HepG2 (cell line): ENCODE measurements around the gene LEFTY2. TPM values are rescaled to one million over a fixed set of nuclear protein-coding genes. Genes with fewer than 3 reads are reported as not detected.
A peak's percentile ranks its signal among the peaks of the same experiment; 100 is the strongest.

Experiments
- KDM2A ChIP-seq: sonication (generic); formaldehyde crosslinking; IDR thresholded peaks from 2 replicates; pipeline ENCODE4 v1.4.0; 2020; ENCODE audit warnings: low read depth, missing genetic modification reagents, borderline replicate concordance
- POGK ChIP-seq: sonication (generic); formaldehyde crosslinking; conservative IDR thresholded peaks from 2 replicates; pipeline ENCODE4 v1.8.0; 2022; ENCODE audit warnings: mild to moderate bottlenecking, moderate library complexity, missing genetic modification reagents
- SRF ChIP-seq: IDR thresholded peaks from 2 replicates; pipeline ENCODE4 v1.6.1; 2011; ENCODE audit warnings: mild to moderate bottlenecking, low read depth, low read length, moderate library complexity
- ZMYM3 ChIP-seq: sonication (generic); formaldehyde crosslinking; IDR thresholded peaks from 2 replicates; pipeline ENCODE4 v1.5.1; 2020; ENCODE audit warnings: mild to moderate bottlenecking, missing genetic modification reagents
- ZNF205 ChIP-seq: IDR thresholded peaks from 2 replicates; pipeline ENCODE4 v1.6.1; 2018; ENCODE audit warnings: missing biosample characterization, missing genetic modification reagents
- ZNF335 ChIP-seq: sonication (generic); formaldehyde crosslinking; IDR thresholded peaks from 2 replicates; pipeline ENCODE4 v1.4.0; 2020; ENCODE audit warnings: missing genetic modification reagents
- polyA plus RNA-seq, 8 experiments: library from polyadenylated mRNA; depleted of rRNA in 3 of 8; stranded (reverse) in 7 of 8; unstranded in 1 of 8; fragments of >200 nt; fragmentation: Illumina TruSeq in 4 of 8; extraction: Trizol in 4 of 8; gene quantifications; 2 replicates each; pipeline versions ENCODE4 v1.2.1 to v1.2.3, GENCODE V29; 2011 to 2016; ENCODE audit warnings: low read depth in 4 of 8, missing spikeins in 1 of 8, mixed read lengths in 1 of 8; ENCODE audit not compliant: insufficient read depth in 1 of 8
- total RNA-seq, 5 experiments: library from RNA; depleted of rRNA; stranded (reverse); fragments of >200 nt; fragmentation: Illumina TruSeq; extraction: Trizol; gene quantifications; 2 replicates each; pipeline ENCODE4 v1.2.3, GENCODE V29; 2016; ENCODE audit warnings: low read depth in 1 of 5
- TF ChIP-seq, protein P1 (sequence below): IDR thresholded peaks from 2 replicates; pipeline ENCODE4 v1.6.1; 2012; ENCODE audit warnings: low read length, improper control_type of control experiment
- TF ChIP-seq, protein P2 (sequence below): sonication (generic); formaldehyde crosslinking; IDR thresholded peaks from 2 replicates; pipeline ENCODE4 v1.5.0; 2020; ENCODE audit warnings: mild to moderate bottlenecking, missing genetic modification reagents, borderline replicate concordance
- TF ChIP-seq, protein P3 (sequence below): sonication (generic); formaldehyde crosslinking; conservative IDR thresholded peaks from 2 replicates; pipeline ENCODE4 v1.4.0; 2020; ENCODE audit warnings: mild to moderate bottlenecking, missing genetic modification reagents, moderate library complexity

LEFTY2 gene
- total and polyA plus RNA-seq, 2 of the 13 experiments (the other 11 are each of a cell fraction or from before 2014, with no cell fraction given): 0.13 to 0.33 TPM

DNA sequence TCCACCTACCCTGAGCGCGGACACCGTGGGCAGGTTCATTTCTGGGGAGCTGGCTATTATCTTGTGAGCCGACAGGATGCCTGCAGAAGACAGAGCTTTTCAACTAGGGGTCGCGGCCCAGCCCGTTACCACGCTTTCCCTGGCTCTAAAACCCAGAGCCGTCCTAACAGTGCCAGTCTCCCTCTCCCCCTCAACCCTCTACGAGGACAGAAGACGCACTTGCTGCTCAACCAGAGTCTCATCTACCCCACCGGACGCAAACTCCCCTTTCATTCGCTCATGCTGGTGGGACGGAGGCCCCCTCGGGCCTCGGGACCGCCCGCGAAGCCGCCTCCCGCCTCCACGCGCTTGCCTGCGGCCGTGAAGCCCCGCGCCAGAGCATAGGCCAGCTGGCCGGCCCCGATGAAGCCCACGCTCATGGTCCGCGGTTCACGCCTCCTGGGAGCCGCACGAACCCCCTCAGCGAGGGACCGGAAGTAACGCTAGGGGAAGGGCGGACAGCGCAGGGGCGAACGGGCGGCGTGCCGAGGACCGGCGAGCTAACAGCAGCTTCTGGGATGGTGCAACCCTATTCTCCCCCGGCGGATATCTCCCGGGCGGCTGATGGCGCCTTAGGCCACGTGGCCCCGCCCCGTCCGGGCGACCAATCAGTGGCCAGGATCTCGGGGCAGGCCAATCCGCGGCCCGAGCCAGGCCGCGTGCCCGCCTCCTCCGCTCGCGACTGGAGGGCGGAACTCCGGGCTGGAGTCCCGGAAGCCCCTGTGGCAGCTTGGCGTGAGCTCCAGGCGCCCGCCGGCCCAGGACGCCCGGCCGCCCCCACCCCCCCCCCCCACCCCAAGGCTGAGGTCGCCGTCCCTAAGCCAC is 17.1 kb downstream of the LEFTY2 start, which contains the start of gene PYCR2 (continued):
- TF ChIP-seq, protein P1, sequence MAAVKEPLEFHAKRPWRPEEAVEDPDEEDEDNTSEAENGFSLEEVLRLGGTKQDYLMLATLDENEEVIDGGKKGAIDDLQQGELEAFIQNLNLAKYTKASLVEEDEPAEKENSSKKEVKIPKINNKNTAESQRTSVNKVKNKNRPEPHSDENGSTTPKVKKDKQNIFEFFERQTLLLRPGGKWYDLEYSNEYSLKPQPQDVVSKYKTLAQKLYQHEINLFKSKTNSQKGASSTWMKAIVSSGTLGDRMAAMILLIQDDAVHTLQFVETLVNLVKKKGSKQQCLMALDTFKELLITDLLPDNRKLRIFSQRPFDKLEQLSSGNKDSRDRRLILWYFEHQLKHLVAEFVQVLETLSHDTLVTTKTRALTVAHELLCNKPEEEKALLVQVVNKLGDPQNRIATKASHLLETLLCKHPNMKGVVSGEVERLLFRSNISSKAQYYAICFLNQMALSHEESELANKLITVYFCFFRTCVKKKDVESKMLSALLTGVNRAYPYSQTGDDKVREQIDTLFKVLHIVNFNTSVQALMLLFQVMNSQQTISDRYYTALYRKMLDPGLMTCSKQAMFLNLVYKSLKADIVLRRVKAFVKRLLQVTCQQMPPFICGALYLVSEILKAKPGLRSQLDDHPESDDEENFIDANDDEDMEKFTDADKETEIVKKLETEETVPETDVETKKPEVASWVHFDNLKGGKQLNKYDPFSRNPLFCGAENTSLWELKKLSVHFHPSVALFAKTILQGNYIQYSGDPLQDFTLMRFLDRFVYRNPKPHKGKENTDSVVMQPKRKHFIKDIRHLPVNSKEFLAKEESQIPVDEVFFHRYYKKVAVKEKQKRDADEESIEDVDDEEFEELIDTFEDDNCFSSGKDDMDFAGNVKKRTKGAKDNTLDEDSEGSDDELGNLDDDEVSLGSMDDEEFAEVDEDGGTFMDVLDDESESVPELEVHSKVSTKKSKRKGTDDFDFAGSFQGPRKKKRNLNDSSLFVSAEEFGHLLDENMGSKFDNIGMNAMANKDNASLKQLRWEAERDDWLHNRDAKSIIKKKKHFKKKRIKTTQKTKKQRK: no peak
- TF ChIP-seq, protein P2, sequence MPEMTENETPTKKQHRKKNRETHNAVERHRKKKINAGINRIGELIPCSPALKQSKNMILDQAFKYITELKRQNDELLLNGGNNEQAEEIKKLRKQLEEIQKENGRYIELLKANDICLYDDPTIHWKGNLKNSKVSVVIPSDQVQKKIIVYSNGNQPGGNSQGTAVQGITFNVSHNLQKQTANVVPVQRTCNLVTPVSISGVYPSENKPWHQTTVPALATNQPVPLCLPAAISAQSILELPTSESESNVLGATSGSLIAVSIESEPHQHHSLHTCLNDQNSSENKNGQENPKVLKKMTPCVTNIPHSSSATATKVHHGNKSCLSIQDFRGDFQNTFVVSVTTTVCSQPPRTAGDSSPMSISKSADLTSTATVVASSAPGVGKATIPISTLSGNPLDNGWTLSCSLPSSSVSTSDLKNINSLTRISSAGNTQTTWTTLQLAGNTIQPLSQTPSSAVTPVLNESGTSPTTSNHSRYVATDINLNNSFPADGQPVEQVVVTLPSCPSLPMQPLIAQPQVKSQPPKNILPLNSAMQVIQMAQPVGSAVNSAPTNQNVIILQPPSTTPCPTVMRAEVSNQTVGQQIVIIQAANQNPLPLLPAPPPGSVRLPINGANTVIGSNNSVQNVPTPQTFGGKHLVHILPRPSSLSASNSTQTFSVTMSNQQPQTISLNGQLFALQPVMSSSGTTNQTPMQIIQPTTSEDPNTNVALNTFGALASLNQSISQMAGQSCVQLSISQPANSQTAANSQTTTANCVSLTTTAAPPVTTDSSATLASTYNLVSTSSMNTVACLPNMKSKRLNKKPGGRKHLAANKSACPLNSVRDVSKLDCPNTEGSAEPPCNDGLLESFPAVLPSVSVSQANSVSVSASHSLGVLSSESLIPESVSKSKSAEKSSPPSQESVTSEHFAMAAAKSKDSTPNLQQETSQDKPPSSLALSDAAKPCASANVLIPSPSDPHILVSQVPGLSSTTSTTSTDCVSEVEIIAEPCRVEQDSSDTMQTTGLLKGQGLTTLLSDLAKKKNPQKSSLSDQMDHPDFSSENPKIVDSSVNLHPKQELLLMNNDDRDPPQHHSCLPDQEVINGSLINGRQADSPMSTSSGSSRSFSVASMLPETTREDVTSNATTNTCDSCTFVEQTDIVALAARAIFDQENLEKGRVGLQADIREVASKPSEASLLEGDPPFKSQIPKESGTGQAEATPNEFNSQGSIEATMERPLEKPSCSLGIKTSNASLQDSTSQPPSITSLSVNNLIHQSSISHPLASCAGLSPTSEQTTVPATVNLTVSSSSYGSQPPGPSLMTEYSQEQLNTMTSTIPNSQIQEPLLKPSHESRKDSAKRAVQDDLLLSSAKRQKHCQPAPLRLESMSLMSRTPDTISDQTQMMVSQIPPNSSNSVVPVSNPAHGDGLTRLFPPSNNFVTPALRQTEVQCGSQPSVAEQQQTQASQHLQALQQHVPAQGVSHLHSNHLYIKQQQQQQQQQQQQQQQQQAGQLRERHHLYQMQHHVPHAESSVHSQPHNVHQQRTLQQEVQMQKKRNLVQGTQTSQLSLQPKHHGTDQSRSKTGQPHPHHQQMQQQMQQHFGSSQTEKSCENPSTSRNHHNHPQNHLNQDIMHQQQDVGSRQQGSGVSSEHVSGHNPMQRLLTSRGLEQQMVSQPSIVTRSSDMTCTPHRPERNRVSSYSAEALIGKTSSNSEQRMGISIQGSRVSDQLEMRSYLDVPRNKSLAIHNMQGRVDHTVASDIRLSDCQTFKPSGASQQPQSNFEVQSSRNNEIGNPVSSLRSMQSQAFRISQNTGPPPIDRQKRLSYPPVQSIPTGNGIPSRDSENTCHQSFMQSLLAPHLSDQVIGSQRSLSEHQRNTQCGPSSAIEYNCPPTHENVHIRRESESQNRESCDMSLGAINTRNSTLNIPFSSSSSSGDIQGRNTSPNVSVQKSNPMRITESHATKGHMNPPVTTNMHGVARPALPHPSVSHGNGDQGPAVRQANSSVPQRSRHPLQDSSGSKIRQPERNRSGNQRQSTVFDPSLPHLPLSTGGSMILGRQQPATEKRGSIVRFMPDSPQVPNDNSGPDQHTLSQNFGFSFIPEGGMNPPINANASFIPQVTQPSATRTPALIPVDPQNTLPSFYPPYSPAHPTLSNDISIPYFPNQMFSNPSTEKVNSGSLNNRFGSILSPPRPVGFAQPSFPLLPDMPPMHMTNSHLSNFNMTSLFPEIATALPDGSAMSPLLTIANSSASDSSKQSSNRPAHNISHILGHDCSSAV (CRISPR knock-in tag): 0 out of 2 replicates have a peak, but pooled peaks have one; percentile 38
- TF ChIP-seq KDM2A (CRISPR knock-in tag) (peak; percentile 94), ZNF335 (peak; percentile 47; the same call in 1 of the 2 replicates), ZMYM3 (CRISPR knock-in tag) (no peak), POGK (peak; percentile 74), SRF (no peak), ZNF205 (CRISPR knock-in tag) (0 out of 2 replicates have a peak, but pooled peaks have one; percentile 40)
- TF ChIP-seq, protein P3, sequence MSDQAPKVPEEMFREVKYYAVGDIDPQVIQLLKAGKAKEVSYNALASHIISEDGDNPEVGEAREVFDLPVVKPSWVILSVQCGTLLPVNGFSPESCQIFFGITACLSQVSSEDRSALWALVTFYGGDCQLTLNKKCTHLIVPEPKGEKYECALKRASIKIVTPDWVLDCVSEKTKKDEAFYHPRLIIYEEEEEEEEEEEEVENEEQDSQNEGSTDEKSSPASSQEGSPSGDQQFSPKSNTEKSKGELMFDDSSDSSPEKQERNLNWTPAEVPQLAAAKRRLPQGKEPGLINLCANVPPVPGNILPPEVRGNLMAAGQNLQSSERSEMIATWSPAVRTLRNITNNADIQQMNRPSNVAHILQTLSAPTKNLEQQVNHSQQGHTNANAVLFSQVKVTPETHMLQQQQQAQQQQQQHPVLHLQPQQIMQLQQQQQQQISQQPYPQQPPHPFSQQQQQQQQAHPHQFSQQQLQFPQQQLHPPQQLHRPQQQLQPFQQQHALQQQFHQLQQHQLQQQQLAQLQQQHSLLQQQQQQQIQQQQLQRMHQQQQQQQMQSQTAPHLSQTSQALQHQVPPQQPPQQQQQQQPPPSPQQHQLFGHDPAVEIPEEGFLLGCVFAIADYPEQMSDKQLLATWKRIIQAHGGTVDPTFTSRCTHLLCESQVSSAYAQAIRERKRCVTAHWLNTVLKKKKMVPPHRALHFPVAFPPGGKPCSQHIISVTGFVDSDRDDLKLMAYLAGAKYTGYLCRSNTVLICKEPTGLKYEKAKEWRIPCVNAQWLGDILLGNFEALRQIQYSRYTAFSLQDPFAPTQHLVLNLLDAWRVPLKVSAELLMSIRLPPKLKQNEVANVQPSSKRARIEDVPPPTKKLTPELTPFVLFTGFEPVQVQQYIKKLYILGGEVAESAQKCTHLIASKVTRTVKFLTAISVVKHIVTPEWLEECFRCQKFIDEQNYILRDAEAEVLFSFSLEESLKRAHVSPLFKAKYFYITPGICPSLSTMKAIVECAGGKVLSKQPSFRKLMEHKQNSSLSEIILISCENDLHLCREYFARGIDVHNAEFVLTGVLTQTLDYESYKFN (CRISPR knock-in tag): peak; percentile 41
